Activated CD4-positive, CD25-positive, alpha-beta regulatory T cell treated with anti-CD3 and anti-CD28 coated beads, Interleukin-2, amount 50 U/mL, for 16 hours (primary cell): ENCODE data around the gene PRAMEF6.
"Not testable (repeated sequence)": the region's sequence is repeated elsewhere in the genome, so short reads cannot be mapped to it uniquely, and the experiment has no call there.

Experiments used
- DNase-seq: peaks from one replicate; pipeline ENCODE4 v3.0.0-alpha.2; 2020; ENCODE audit warnings: low read depth, low spot score

PRAMEF6 gene

DNA sequence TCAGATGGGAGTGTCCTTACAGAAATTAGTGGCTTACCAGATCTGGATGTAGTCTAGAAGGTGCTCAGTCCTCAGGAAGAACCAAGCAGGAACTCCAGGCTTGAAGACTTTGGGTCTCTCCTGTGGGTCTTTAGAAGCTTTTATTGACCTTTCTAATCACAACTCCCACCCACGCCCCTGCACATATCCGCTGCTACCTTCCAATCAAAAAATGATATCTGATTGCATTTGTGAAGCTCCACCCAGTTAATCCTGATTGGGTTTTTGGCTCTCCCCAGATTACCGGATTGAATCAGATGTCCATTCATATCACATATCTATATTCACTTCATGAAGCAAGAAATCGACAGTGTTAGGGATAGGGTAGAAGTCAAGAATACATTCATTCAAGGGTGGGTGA is at the start of gene PRAMEF6:
TSS of gene PRAMEF6 (minus strand) at position 101 of the 400 bp plus-strand sequence. CDS start 5,062 bp downstream, outside the sequence.
- not testable (repeated sequence) for DNase-seq

GRCh38 chr1:12924368-12924767 is 23.0 kb downstream of the PRAMEF6 start:
- not testable (repeated sequence) for DNase-seq

GRCh38 chr1:12921749-12922148 is 25.6 kb downstream of the PRAMEF6 start:
- DNase-seq: not testable (repeated sequence)

DNA sequence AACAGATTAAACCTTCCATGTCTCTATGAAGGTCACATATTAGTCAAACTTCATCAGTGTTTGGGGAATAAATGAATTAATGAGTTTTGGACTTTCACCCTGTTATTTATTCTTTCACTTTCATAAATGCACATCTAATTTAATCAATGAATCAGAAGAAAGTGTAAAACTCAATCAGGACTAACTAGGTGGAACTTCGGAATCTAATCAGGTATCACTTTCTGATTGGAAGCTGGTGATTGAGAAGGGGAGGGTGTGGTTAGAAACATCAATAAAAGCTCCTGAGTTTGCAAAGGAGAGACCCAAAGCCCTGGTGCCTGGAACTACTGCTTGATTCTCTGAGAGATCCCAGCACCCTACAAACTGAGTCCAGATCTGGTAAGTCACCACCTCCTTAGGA is 31.1 kb downstream of the PRAMEF6 start, which contains the start of gene PRAMEF7:
TSS of gene PRAMEF7 (plus strand) at position 301 of the 400 bp plus-strand sequence. CDS start 1,083 bp downstream, outside the sequence.
- not testable (repeated sequence) for DNase-seq

DNA sequence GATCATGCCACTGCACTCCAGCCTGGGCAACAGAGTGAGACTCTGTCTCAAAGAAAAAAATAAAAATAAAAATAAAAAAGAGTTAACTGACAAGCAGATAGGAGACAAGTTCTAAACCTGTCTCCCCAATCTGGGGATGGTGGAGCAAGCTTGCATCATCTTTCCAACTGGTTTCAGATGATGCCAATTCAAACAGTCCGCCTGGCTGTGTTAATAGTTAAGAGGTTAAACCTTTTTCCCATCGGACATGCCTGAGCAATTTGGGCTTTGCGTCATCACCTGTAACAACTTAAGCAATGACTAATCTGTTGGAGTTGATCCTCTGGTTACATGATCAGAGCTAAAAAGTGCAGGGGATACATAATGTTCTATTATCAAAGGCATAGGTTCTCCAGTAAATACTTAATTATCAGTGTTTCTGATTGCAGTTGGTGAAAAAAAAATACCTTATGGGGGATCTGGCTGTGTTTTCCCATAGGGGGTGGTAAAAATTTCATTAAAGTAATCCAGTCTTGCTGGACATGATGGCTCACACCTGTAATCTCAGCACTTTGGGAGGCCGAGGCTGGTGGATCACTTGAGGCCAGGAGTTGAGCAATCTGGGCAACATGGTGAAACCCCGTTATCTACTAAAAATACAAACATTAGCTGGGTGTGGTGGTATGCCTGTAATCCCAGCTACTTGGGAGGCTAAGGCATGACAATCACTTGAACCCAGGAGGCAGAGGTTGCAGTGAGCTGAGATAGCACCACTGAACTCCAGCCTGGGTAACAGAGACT is 43.4 kb downstream of the PRAMEF6 start:
- not testable (repeated sequence) for DNase-seq

DNA sequence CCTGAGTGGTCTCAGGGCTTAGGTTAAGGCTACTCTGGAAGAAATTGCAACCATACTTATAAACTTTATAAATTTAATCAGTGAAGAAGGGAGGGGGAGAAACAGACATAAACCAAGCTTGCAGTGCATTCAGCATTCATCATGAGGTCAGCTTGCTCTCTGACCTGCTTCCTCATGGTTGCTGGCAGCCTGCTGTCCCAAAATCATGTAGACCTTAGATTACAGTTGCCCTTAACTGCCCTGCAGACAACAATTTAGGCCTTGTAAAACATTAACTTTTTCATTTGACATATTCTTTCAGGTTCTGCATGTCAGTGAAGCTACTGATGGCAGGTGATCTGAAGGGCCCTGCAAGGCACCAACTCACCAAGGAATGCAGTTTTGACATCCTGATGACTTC is 48.2 kb downstream of the PRAMEF6 start:
- DNase-seq: not testable (repeated sequence)

DNA sequence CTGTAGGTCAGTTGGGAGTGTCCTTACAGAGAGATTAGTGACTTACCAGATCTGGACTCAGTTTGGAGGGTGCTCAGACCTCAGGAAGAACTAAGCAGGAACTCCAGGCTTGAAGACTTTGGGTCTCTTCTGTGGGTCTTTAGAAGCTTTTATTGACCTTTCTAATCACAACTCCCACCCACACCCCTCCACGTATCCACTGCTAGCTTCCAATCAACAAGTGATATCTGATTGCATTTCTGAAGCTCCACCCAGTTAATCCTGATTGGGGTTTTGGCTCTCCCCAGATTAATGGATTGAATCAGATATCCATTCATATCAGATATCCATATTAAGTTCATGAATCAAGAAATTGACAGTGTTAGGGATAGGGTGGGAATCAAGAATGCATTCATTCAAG is 49.2 kb downstream of the PRAMEF6 start, which contains the start of gene PRAMEF10:
TSS of gene PRAMEF10 (minus strand) at position 101 of the 400 bp plus-strand sequence. CDS start 2,423 bp downstream, outside the sequence.
- not testable (repeated sequence) for DNase-seq
